Ovary (tissue), 9 donors: ENCODE data around the gene DUOX1. TPM values are rescaled to one million over a fixed set of nuclear protein-coding genes. Genes with fewer than 3 reads are reported as not detected.

Experiments
- DNase-seq, 5 donors: peaks; one replicate each; pipeline ENCODE4 v3.0.0-alpha.2; 2019 to 2020
- H3K27ac ChIP-seq, 2 donors: fragments of 200-600 bp; one replicate each; pipeline versions ENCODE4 v1.5.1 to v1.8.0; 2019 to 2022
- H3K27me3 ChIP-seq: fragments of 200-600 bp; one replicate; pipeline ENCODE4 v1.8.0; 2022
- H3K36me3 ChIP-seq: fragments of 200-600 bp; sonication (generic); one replicate; pipeline ENCODE4 v1.5.1; 2019
- H3K4me1 ChIP-seq: one replicate; pipeline ENCODE4 v1.8.1; 2013; ENCODE audit warnings: mild to moderate bottlenecking, moderate library complexity; ENCODE audit not compliant: insufficient read depth
- H3K4me3 ChIP-seq: fragments of 200-600 bp; sonication (generic); one replicate; pipeline ENCODE4 v1.5.1; 2017
- H3K9me3 ChIP-seq, 2 donors: fragments of 200-600 bp in 1 of 2; sonication (generic) in 1 of 2; one replicate each; pipeline versions ENCODE4 v1.5.1 to v1.8.1; 2013 to 2019; ENCODE audit warnings: mild to moderate bottlenecking in 1 of 2, moderate library complexity in 1 of 2
- EP300 ChIP-seq: sonication (generic); formaldehyde crosslinking; IDR thresholded peaks from one replicate; pipeline ENCODE4 v1.6.1; 2017; ENCODE audit warnings: antibody characterized with exemption
- POLR2A ChIP-seq: fragments of 450-650 bp; IDR thresholded peaks from one replicate; pipeline ENCODE4 v1.6.1; 2017; ENCODE audit warnings: antibody characterized with exemption, mild to moderate bottlenecking, moderate library complexity
- WGBS, 3 donors: extraction: QIAGEN DNeasy Blood & Tissue Kit in 1 of 3; methylation state at CpG; one replicate each; pipeline versions ENCODE4 v1.1.5 to v1.1.7; 2013 to 2017; 5-methylcytosine and 5-hydroxymethylcytosine counted together
- intact Hi-C, 4 donors: fragments of 100-400 bp; cut with DNase I; formaldehyde crosslinking; loops; one replicate each; pipeline versions ENCODE4 v1.11.0 to v1.15.1; 2022 to 2023
- polyA plus RNA-seq, 2 donors: library from polyadenylated mRNA; stranded (reverse); fragments of 200-250 nt in 1 of 2; fragments of 350-450 nt in 1 of 2; fragmentation: Illumina TruSeq in 1 of 2; extraction: RNeasy Lipid Tissue Mini Kit (QIAGEN cat#74804) in 1 of 2; gene quantifications; one replicate each; pipeline ENCODE4 v1.2.3, GENCODE V29; 2013 to 2014
- total RNA-seq, 7 donors: library from RNA; depleted of rRNA in 2 of 7; stranded (reverse); fragments of >200 nt in 2 of 7; fragmentation: NEBNext Ultra II Directional in 3 of 7; extraction: Animal tissue kit (Norgen Biotek cat#: 25700) in 3 of 7; gene quantifications; one replicate each; pipeline versions ENCODE4 v1.1.0 to v1.2.4, GENCODE V29; 2016 to 2023
- TF ChIP-seq, protein P1 (sequence below), 3 donors: fragments of 450-650 bp in 2 of 3; fragments of 200-600 bp in 1 of 3; IDR thresholded peaks; one replicate each; pipeline versions ENCODE4 v1.5.1 to v1.8.0; 2016 to 2022; ENCODE audit warnings: antibody characterized with exemption in 3 of 3, mild to moderate bottlenecking in 1 of 3
- donor health status: DM: no; HTN: no; CAD: no; lungs with moderate emphysema.
- donor health status: DM: no; HTN: no; CAD: no.
- donor health status: Bipolar disorder and iron deficiency.
- donor health status: DM: yes; HTN: yes; CAD: no.
- donor health status: DM: no; HTN: no; CAD: no.
- donor health status: DM: yes; HTN: yes; CAD: no.

DUOX1 gene
- total and polyA plus RNA-seq, 9 donors: 0.23 to 9.2 (median 1.4) TPM

- no peak overlapping the region for H3K27ac ChIP-seq
- 80 to 98% (median 89%) methylated on average over 2 of the region's 2 CpGs for WGBS, 3 donors
- H3K4me3 ChIP-seq: no peak overlapping the region
- TF ChIP-seq EP300 (no peak), POLR2A (no peak)
- TF ChIP-seq, protein P1, sequence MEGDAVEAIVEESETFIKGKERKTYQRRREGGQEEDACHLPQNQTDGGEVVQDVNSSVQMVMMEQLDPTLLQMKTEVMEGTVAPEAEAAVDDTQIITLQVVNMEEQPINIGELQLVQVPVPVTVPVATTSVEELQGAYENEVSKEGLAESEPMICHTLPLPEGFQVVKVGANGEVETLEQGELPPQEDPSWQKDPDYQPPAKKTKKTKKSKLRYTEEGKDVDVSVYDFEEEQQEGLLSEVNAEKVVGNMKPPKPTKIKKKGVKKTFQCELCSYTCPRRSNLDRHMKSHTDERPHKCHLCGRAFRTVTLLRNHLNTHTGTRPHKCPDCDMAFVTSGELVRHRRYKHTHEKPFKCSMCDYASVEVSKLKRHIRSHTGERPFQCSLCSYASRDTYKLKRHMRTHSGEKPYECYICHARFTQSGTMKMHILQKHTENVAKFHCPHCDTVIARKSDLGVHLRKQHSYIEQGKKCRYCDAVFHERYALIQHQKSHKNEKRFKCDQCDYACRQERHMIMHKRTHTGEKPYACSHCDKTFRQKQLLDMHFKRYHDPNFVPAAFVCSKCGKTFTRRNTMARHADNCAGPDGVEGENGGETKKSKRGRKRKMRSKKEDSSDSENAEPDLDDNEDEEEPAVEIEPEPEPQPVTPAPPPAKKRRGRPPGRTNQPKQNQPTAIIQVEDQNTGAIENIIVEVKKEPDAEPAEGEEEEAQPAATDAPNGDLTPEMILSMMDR (IDR thresholded peaks at IDR 0.05): no peak
- peaks cover 10% of the 10 kb centered on the region for H3K4me1 ChIP-seq
- no peaks in the 10 kb centered on the region for H3K27me3 ChIP-seq
- no peaks in the 10 kb centered on the region for H3K9me3 ChIP-seq
- intact Hi-C loops: loop anchor here in 1 of 4 donors (10.0 kb wide), 1 partner anchor 469 kb away; the partner anchor contains the start of genes B2M and PATL2
- no peak for DNase-seq
- H3K36me3 ChIP-seq: no peaks in the 10 kb centered on the region
These were observed 53.7 kb downstream of the DUOX1 start for GRCh38 chr15:45183511-45183910.

DNA sequence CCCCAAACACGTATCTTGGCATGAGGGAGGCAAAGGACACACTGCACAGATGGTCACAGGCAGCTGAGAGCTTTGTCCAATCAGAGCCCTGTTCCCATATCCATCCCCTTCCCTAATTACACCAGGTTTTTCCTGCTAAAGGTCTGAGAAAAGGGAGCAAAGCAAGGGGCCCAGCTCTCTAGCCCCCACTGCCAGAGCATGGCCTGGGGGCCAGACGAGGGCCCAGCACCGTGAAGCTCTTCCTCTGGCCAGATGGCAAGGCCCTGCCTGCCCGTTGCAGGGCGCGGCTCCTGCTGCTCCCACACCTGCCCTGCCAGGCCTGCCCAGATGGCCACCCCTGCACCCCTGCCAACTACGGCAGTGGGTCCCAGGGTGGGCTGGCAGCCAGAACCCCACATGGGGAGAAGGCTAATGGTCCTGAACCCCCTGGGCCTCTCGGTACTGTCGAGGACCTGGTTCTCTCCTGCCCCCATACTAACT lies 54.8 kb downstream of the DUOX1 start:
- WGBS, 3 donors: 74 to 86% (median 76%) methylated on average over 9 of the region's 9 CpGs
- H3K9me3 ChIP-seq: no peaks in the 10 kb centered on the region

DNA sequence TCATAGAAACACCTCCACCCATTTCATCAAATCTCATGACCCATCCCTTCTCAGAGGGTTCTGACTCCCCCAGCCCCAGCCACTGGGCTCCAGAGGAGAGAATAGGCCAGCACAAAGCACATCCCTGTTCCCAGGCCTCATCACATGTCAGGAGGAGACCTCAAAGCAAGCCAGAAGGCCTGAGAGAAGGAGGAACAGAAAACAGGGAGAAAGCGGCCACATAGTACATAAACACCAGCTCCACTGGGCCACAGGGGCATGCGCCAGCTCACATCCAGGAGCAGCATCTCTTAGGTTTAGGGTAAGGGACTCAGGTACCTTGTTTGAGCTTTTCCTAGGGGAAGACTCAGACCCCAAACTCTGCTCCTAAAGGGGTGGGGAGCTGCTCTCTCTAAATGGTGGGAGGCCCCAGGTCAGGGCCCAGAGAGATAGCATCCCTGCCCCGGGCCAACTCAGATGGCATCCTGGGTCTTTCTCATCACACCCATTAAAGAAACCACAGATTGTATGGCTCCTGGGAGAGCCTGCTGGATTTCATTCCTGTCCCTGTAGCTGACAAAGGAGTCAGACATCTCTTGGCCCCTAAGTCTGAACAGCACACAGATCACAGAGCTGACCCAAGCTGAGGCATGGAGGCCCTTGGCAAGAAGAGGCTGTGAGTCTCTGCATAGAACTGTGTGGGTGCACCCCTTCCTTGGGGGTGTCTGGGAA lies 55.4 kb downstream of the DUOX1 start:
- no peaks in the 10 kb centered on the region for H3K27me3 ChIP-seq
- no peaks in the 10 kb centered on the region for H3K9me3 ChIP-seq
- DNase-seq: no peak
- no peak overlapping the region for H3K4me3 ChIP-seq
- TF ChIP-seq EP300: no peak
- TF ChIP-seq POLR2A: no peak
- TF ChIP-seq, protein P1 (IDR thresholded peaks at IDR 0.05): no peak
- peak overlapping the region in 1 of 2 donors; percentile 86 for H3K27ac ChIP-seq
- WGBS, 3 donors: 75 to 89% (median 78%) methylated on average over 3 of the region's 3 CpGs
- peaks cover 10% of the 10 kb centered on the region for H3K4me1 ChIP-seq
- H3K36me3 ChIP-seq: no peaks in the 10 kb centered on the region
- intact Hi-C loops: loop anchor here in 2 of 4 donors (5.0 to 10.0 kb wide), 2 partner anchors 117 to 470 kb away; partner anchors contain the start of genes B2M (in 1 of the 2) and PATL2 (in 1 of the 2)

More for the DNA sequence above, 54.8 kb downstream of the DUOX1 start:
- intact Hi-C loops: loop anchor here in 2 of 4 donors (5.0 to 10.0 kb wide), 2 partner anchors 118 to 470 kb away; partner anchors contain the start of genes B2M (in 1 of the 2) and PATL2 (in 1 of the 2)
- Histone ChIP-seq H3K36me3 (no peaks in the 10 kb centered on the region), H3K4me1 (peaks cover 10% of the 10 kb centered on the region), H3K27ac (no peak overlapping the region), H3K4me3 (no peak overlapping the region), H3K27me3 (no peaks in the 10 kb centered on the region)
- TF ChIP-seq, protein P1 (IDR thresholded peaks at IDR 0.05): no peak
- TF ChIP-seq EP300 (no peak), POLR2A (no peak)
- DNase-seq: no peak

DNA sequence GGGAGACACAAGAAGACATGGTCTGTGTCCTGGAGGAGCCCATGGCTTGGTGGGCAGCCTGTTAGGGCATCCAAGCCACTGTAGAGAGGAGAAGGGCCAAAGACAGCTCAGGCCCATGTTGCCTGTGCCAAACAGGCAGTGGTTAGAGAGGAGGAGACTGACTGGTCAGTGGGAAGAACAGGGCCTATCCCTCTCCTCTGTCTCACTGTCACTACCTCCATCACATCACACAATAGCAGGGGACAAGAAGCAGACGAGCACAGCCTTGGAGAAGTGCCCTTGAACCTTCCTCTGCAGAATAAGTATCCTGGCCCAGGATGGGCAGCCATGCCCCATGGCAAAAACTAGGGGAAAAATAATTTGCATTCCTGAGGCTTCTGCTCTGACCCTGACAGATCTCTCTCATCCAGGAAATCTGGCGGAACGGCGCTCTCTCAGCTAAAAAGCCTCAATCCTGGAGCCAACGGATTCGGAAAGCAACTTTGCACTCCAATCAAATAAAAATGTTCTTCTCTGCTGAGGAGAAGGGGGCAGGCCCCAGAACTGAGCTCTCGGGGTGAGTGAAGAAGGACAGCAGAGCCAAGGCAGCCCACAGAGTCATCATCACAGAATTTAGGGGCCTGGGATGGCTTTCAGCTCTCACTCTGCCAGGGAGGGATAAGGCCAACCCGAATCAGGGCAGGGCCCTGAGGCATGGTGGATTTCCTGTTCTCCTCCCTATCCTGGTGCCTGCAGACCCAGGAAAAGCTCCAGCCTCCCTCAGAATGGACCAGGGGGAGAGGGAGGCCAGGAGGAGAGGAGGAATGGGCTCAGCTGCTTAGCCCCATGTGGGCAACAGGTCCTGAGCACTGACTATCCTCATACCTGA lies 56.3 kb downstream of the DUOX1 start:
- intact Hi-C loops: loop anchor here in 2 of 4 donors (5.0 to 10.0 kb wide), 2 partner anchors 116 to 471 kb away; partner anchors contain the start of genes B2M (in 1 of the 2) and PATL2 (in 1 of the 2)
- no peaks in the 10 kb centered on the region for H3K36me3 ChIP-seq
- TF ChIP-seq, protein P1 (IDR thresholded peaks at IDR 0.05): no peak
- no peak for TF ChIP-seq POLR2A
- TF ChIP-seq EP300: no peak
- 8 to 18% (median 11%) methylated on average over 8 of the region's 8 CpGs for WGBS, 3 donors
- DNase-seq: peak in 1 of 5 donors; percentile 36
- no peaks in the 10 kb centered on the region for H3K9me3 ChIP-seq
- H3K27ac ChIP-seq: peak overlapping the region; percentile 30 to 86
- no peaks in the 10 kb centered on the region for H3K27me3 ChIP-seq
- H3K4me1 ChIP-seq: peaks cover 8% of the 10 kb centered on the region
- peak overlapping the region; percentile 94 for H3K4me3 ChIP-seq
